Neuronal stem cell (in vitro differentiated cells): ENCODE data around the gene SPATA16.

Experiments
- DNase-seq: peaks from one replicate; pipeline ENCODE4 v3.0.0-alpha.2; 2013; ENCODE audit warnings: low spot score
- H2AFZ ChIP-seq: one replicate; pipeline ENCODE4 v1.6.1; 2013; ENCODE audit warnings: mild to moderate bottlenecking, low read length, inconsistent platforms
- H2AK5ac ChIP-seq: 2 replicates; pipeline ENCODE4 v1.6.1; 2013; ENCODE audit warnings: low read depth, mild to moderate bottlenecking, inconsistent platforms, low read length, moderate library complexity, mixed read lengths
- H2BK120ac ChIP-seq: 2 replicates; pipeline ENCODE4 v1.6.1; 2013; ENCODE audit warnings: low read depth, mild to moderate bottlenecking, inconsistent platforms, low read length, moderate library complexity, mixed read lengths
- H2BK12ac ChIP-seq: one replicate; pipeline ENCODE4 v1.6.1; 2013; ENCODE audit warnings: low read length, inconsistent platforms
- H2BK15ac ChIP-seq: 2 replicates; pipeline ENCODE4 v1.6.1; 2013; ENCODE audit warnings: mild to moderate bottlenecking, low read length, inconsistent platforms, mixed read lengths
- H2BK5ac ChIP-seq: one replicate; pipeline ENCODE4 v1.6.1; 2013; ENCODE audit warnings: inconsistent platforms, mild to moderate bottlenecking, low read length, moderate library complexity
- H3K14ac ChIP-seq: one replicate; pipeline ENCODE4 v1.6.1; 2013; ENCODE audit warnings: low read length, inconsistent platforms
- H3K18ac ChIP-seq: 2 replicates; pipeline ENCODE4 v1.6.1; 2013; ENCODE audit warnings: low read length, inconsistent platforms
- H3K23ac ChIP-seq: 2 replicates; pipeline ENCODE4 v1.6.1; 2013; ENCODE audit warnings: low read depth, mild to moderate bottlenecking, mixed read lengths, low read length, inconsistent platforms; ENCODE audit not compliant: poor library complexity
- H3K27ac ChIP-seq: replicated peaks from 3 replicates; pipeline ENCODE4 v1.5.1; 2013; ENCODE audit warnings: low read length, inconsistent platforms
- H3K27me3 ChIP-seq, 3 experiments: 2 replicates each; pipeline ENCODE4 v1.6.1; 2013; ENCODE audit warnings: low read length in 3 of 3, mild to moderate bottlenecking in 2 of 3, inconsistent platforms in 1 of 3, low read depth in 1 of 3, mixed read lengths in 1 of 3, moderate library complexity in 1 of 3; ENCODE audit not compliant: control insufficient read depth in 3 of 3, insufficient read depth in 3 of 3
- H3K36me3 ChIP-seq, 2 donors: replicated peaks in 1 of 2; 2 replicates each; pipeline ENCODE4 v1.6.1; 2013; ENCODE audit warnings: low read length in 2 of 2; ENCODE audit not compliant: control insufficient read depth in 2 of 2, insufficient read depth in 2 of 2
- H3K4ac ChIP-seq: 2 replicates; pipeline ENCODE4 v1.6.1; 2013; ENCODE audit warnings: inconsistent platforms, mild to moderate bottlenecking, low read length, moderate library complexity
- H3K4me1 ChIP-seq, 2 donors: 1 replicate in 1 of 2; 2 replicates in 1 of 2; pipeline ENCODE4 v1.6.1; 2013; ENCODE audit warnings: low read length in 2 of 2, low read depth in 1 of 2; ENCODE audit not compliant: control insufficient read depth in 2 of 2, insufficient read depth in 1 of 2
- H3K4me2 ChIP-seq: one replicate; pipeline ENCODE4 v1.6.1; 2013; ENCODE audit warnings: mild to moderate bottlenecking, low read length, inconsistent platforms; ENCODE audit not compliant: insufficient read depth, poor library complexity, severe bottlenecking
- H3K4me3 ChIP-seq, 2 donors: 2 replicates each; pipeline ENCODE4 v1.5.1; 2013; ENCODE audit warnings: low read length in 2 of 2, mild to moderate bottlenecking in 2 of 2, inconsistent platforms in 1 of 2, moderate library complexity in 1 of 2
- H3K79me1 ChIP-seq: one replicate; pipeline ENCODE4 v1.6.1; 2013; ENCODE audit warnings: low read depth, mild to moderate bottlenecking, inconsistent platforms, low read length, moderate library complexity
- H3K9ac ChIP-seq: one replicate; pipeline ENCODE4 v1.6.1; 2013; ENCODE audit warnings: mild to moderate bottlenecking, low read depth, low read length, inconsistent platforms; ENCODE audit not compliant: poor library complexity
- H3K9me3 ChIP-seq, 2 donors: replicated peaks in 1 of 2; 2 replicates each; pipeline versions ENCODE3 to v1.6.1; 2013; ENCODE audit warnings: low read length in 2 of 2, mild to moderate bottlenecking in 2 of 2, inconsistent platforms in 1 of 2, low read depth in 1 of 2, mixed read lengths in 1 of 2, moderate library complexity in 1 of 2; ENCODE audit not compliant: control insufficient read depth in 2 of 2, insufficient read depth in 1 of 2
- H4K8ac ChIP-seq: one replicate; pipeline ENCODE4 v1.6.1; 2013; ENCODE audit warnings: low read depth, mild to moderate bottlenecking, inconsistent platforms, low read length, moderate library complexity
- H4K91ac ChIP-seq: one replicate; pipeline ENCODE4 v1.6.1; 2013; ENCODE audit warnings: low read length, low read depth, mild to moderate bottlenecking, inconsistent platforms; ENCODE audit not compliant: poor library complexity
- WGBS, 2 donors: extraction: QIAGEN DNeasy Blood & Tissue Kit; methylation state at CpG; one replicate each; pipeline ENCODE4 v1.1.7; 2013; ENCODE audit warnings: missing lambda C conversion rate in 2 of 2, mixed read lengths in 1 of 2; ENCODE audit not compliant: insufficient read length in 2 of 2, insufficient replicate concordance in 1 of 2; ENCODE audit errors: extremely low coverage in 2 of 2; 5-methylcytosine and 5-hydroxymethylcytosine counted together

The SPATA16 gene

DNA sequence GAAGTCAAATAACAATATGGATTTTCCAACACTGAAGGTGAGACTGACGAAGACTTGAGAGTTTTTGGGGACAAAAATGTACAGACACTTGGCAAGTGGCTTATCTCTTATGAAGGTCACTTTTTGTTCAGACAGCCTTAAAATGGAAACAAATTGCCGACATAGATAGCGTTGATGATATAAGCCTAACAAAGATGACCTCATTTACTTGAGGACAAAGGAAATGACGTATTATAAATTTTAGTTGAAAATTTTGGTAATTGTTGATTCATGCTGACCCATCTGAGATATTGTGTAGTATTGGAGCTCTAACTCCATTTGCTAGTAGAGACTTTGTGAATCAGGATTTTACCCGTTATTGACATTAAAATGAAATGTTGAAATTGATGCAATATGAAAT, 168.3 kb downstream of the SPATA16 start:
- no peak overlapping the region for H3K27ac ChIP-seq
- H3K18ac ChIP-seq, result no peak overlapping the region
- peaks cover 0 to 2% of the 10 kb centered on the region in 2 donors for H3K4me1 ChIP-seq
- H2BK12ac ChIP-seq, result no peak overlapping the region
- no peak overlapping the region for H4K8ac ChIP-seq
- H3K4me3 ChIP-seq, result no peak overlapping the region
- no peak overlapping the region for H3K4ac ChIP-seq
- no CpG with 5 or more reads among the region's 5 CpGs for WGBS, 2 donors
- no peaks in the 10 kb centered on the region for H3K79me1 ChIP-seq
- no peak overlapping the region for H3K9ac ChIP-seq
- no peak overlapping the region for H4K91ac ChIP-seq
- H3K4me2 ChIP-seq, result no peak overlapping the region
- no peak overlapping the region for H2BK5ac ChIP-seq
- no peak overlapping the region for H3K23ac ChIP-seq
- H3K14ac ChIP-seq, result no peak overlapping the region
- no peaks in the 10 kb centered on the region for H3K27me3 ChIP-seq
- no peak overlapping the region for H2AK5ac ChIP-seq
- no peak for DNase-seq
- no peaks in the 10 kb centered on the region for H3K36me3 ChIP-seq
- no peak overlapping the region for H2AFZ ChIP-seq
- no peak overlapping the region for H2BK120ac ChIP-seq
- no peak overlapping the region for H2BK15ac ChIP-seq
- peaks cover 0 to under 1% of the 10 kb centered on the region in 2 donors for H3K9me3 ChIP-seq

DNA sequence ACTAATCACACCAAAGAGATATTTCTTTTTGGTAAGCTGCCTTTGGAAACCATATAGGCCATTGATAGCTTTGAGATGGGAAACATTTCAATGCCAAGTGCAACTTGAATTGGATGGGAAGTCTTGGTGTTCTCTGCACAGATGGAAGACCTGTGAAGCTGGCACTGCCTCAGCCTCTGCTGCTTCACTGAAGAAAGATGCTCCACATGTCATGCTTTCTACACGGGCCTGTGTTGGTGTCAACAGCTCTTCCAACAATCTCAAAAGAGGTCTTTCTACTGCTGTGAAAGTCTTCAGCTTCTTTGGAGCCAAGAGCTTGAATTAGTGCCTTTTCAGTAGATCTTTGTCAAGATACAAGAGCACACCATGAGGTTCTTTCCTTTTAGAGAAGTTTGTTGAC, 169.0 kb downstream of the SPATA16 start:
- WGBS, 2 donors, result no CpG with 5 or more reads among the region's 1 CpG
- no peak overlapping the region for H3K4ac ChIP-seq

DNA sequence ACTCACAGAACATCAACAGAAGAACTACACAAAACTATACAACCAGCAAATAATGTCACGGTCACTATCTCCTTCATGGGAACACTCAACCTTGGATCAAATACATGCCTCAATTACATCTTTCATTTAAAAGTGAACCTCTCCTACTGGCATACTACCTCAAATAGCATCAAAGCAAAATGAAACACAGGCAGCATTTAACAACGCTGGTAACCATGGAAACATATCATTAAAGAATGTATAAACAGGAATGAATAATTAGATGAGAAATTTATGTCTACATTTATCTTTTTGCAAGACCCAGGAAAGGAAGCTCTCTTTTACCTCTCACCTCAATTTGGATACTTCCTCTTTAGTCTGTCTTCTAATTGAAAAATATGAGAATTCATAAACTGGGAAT, 172.4 kb downstream of the SPATA16 start:
- WGBS, 2 donors, result no CpG with 5 or more reads among the region's 2 CpGs
- Histone ChIP-seq H3K27ac (no peak overlapping the region), H4K91ac (no peak overlapping the region), H2AFZ (no peak overlapping the region), H3K9ac (no peak overlapping the region), H3K27me3 (no peaks in the 10 kb centered on the region), H3K4me3 (no peak overlapping the region), H3K23ac (no peak overlapping the region), H2BK15ac (no peak overlapping the region), H3K4ac (no peak overlapping the region), H2BK12ac (no peak overlapping the region), H3K36me3 (no peaks in the 10 kb centered on the region), H4K8ac (no peak overlapping the region), H2AK5ac (no peak overlapping the region), H3K4me2 (no peak overlapping the region), H3K18ac (no peak overlapping the region), H3K79me1 (no peaks in the 10 kb centered on the region), H3K14ac (no peak overlapping the region), H3K9me3 (peaks cover 0 to 4% of the 10 kb centered on the region in 2 donors), H2BK5ac (no peak overlapping the region), H2BK120ac (no peak overlapping the region), H3K4me1 (peaks cover 0 to 2% of the 10 kb centered on the region in 2 donors)
- DNase-seq, result no peak

More for the DNA sequence above, 169.0 kb downstream of the SPATA16 start:
- no peak overlapping the region for H2BK15ac ChIP-seq
- H3K27me3 ChIP-seq, result no peaks in the 10 kb centered on the region
- H2AK5ac ChIP-seq, result no peak overlapping the region
- H3K79me1 ChIP-seq, result no peaks in the 10 kb centered on the region
- no peak overlapping the region for H3K27ac ChIP-seq
- peaks cover 0 to 4% of the 10 kb centered on the region in 2 donors for H3K9me3 ChIP-seq
- H3K14ac ChIP-seq, result no peak overlapping the region
- no peak overlapping the region for H4K91ac ChIP-seq
- H3K18ac ChIP-seq, result no peak overlapping the region
- no peak overlapping the region for H2BK120ac ChIP-seq
- H2BK12ac ChIP-seq, result no peak overlapping the region
- no peak overlapping the region for H3K23ac ChIP-seq
- H3K4me3 ChIP-seq, result no peak overlapping the region
- no peak overlapping the region for H2BK5ac ChIP-seq
- no peaks in the 10 kb centered on the region for H3K36me3 ChIP-seq
- no peak overlapping the region for H3K4me2 ChIP-seq
- H4K8ac ChIP-seq, result no peak overlapping the region
- no peak overlapping the region for H3K9ac ChIP-seq
- H3K4me1 ChIP-seq, result peaks cover 0 to 2% of the 10 kb centered on the region in 2 donors
- H2AFZ ChIP-seq, result no peak overlapping the region
- DNase-seq, result no peak

DNA sequence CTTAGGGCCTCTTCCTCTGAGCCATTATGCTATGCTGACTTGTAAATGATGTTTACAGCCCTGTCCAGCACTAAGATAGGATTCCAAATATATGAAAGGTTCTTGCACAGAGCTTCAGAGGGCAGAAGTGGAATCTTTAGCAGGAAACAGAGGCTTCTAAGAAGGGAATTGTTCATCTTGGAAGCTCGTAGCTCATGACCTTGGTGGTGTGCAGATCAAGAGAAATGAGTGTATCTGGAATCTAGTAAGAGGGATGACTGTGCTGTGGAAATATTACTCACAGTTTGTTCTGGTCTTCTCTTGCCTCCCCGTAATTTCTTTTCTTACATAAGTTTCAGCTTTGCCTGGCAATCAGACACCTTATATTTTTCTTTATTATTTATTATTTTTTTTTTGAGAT, 175.8 kb downstream of the SPATA16 start:
- Histone ChIP-seq H3K4me2 (no peak overlapping the region), H2BK120ac (no peak overlapping the region), H3K27ac (no peak overlapping the region), H4K91ac (no peak overlapping the region), H3K14ac (no peak overlapping the region), H2AK5ac (no peak overlapping the region), H3K4me3 (no peak overlapping the region), H4K8ac (no peak overlapping the region), H2BK12ac (no peak overlapping the region), H2AFZ (peak overlapping the region; percentile 64), H3K23ac (no peak overlapping the region), H2BK15ac (no peak overlapping the region), H2BK5ac (no peak overlapping the region), H3K4ac (no peak overlapping the region), H3K79me1 (no peaks in the 10 kb centered on the region), H3K4me1 (no peaks in the 10 kb centered on the region), H3K18ac (no peak overlapping the region), H3K27me3 (no peaks in the 10 kb centered on the region), H3K36me3 (no peaks in the 10 kb centered on the region), H3K9ac (no peak overlapping the region), H3K9me3 (peaks cover 0 to 4% of the 10 kb centered on the region in 2 donors)
- no CpG with 5 or more reads among the region's 2 CpGs for WGBS, 2 donors
- DNase-seq, result no peak
